HCT116 (cell line): ENCODE results near the gene MUSTN1. TPM values are rescaled to one million over a fixed set of nuclear protein-coding genes. Genes with fewer than 3 reads are reported as not detected.

Source experiments
- ATAC-seq: fragments of 200-7000 bp; cut with Tn5 transposase; 2 replicates; pipeline ENCODE4 v1.9.1; 2020; ENCODE audit warnings: mild to moderate bottlenecking, moderate library complexity
- BruUV-seq: library from RNA; stranded (reverse); fragments of 400-500 nt; replicated peaks from 2 replicates; lab custom pipeline; 2021; lab: Mats Ljungman, UMichigan
- CTCF ChIA-PET: fragments of 300-600 bp; sonication (Branson Sonifier 250); formaldehyde crosslinking; loops from one replicate; lab custom pipeline; 2021; ENCODE audit warnings: antibody characterized with exemption; lab: Charles Lee
- POLR2A ChIA-PET: fragments of 300-600, 350-600 bp; sonication (Branson Sonifier 250); formaldehyde crosslinking; loops from one replicate; lab custom pipeline; 2021; ENCODE audit warnings: antibody characterized with exemption; lab: Charles Lee
- RAD21 ChIA-PET, 2 experiments: fragments of 300-600 bp; sonication (Branson Sonifier 250); formaldehyde crosslinking; loops; one replicate each; lab custom pipeline; 2023; ENCODE audit warnings: low total read pairs in 2 of 2; ENCODE audit not compliant: uncharacterized antibody in 2 of 2, unreplicated experiment in 2 of 2, low non-redundant PET in 1 of 2; lab: Charles Lee
- DNase-seq: peaks from one replicate; pipeline ENCODE4 v3.0.0-alpha.2; 2010; ENCODE audit warnings: low read depth, low spot score
- H2AFZ ChIP-seq: fragments of 200-600 bp; shearing (Covaris generic), sonication (generic); 2 replicates; pipeline ENCODE4 v1.6.1; 2017; ENCODE audit warnings: low read depth, mixed run types, mixed read lengths, antibody characterized with exemption, low read length; ENCODE audit not compliant: poor library complexity, severe bottlenecking
- H3K27ac ChIP-seq: 2 replicates; pipeline ENCODE4 v1.5.1; 2012; ENCODE audit warnings: low read depth, low read length
- H3K27me3 ChIP-seq: fragments of 200-600 bp; sonication (generic); 2 replicates; pipeline ENCODE4 v1.6.1; 2016; ENCODE audit warnings: mixed run types, low read length, mixed read lengths; ENCODE audit not compliant: insufficient read depth
- H3K36me3 ChIP-seq, 2 experiments: fragments of 200-500 bp in 1 of 2; fragments of 200-600 bp in 1 of 2; sonication (Bioruptor generic) in 1 of 2; sonication (generic) in 1 of 2; 2 replicates each; pipeline versions ENCODE4 v1.5.1 to v1.6.1; 2014 to 2016; ENCODE audit warnings: low read length in 2 of 2, inconsistent platforms in 1 of 2, mixed read lengths in 1 of 2, mixed run types in 1 of 2; ENCODE audit not compliant: insufficient read depth in 2 of 2, control insufficient read depth in 1 of 2
- H3K4me1 ChIP-seq, 2 experiments: fragments of 200-600 bp in 1 of 2; sonication (generic) in 1 of 2; 2 replicates each; pipeline versions ENCODE4 v1.5.1 to v1.6.1; 2012 to 2017; ENCODE audit warnings: low read length in 2 of 2, inconsistent platforms in 1 of 2, mild to moderate bottlenecking in 1 of 2, mixed read lengths in 1 of 2, mixed run types in 1 of 2, moderate library complexity in 1 of 2; ENCODE audit not compliant: insufficient read depth in 2 of 2, control insufficient read depth in 1 of 2
- H3K4me2 ChIP-seq: fragments of 200-600 bp; sonication (generic); 2 replicates; pipeline ENCODE4 v1.6.1; 2017; ENCODE audit warnings: mixed run types, low read length, mixed read lengths
- H3K4me3 ChIP-seq, 2 experiments: fragments of 200-600 bp in 1 of 2; sonication (generic) in 1 of 2; replicated peaks in 1 of 2; 2 replicates each; pipeline ENCODE4 v1.5.1; 2011 to 2016; ENCODE audit warnings: low read length in 2 of 2, control low read depth in 1 of 2, low read depth in 1 of 2, mild to moderate bottlenecking in 1 of 2, mixed read lengths in 1 of 2, mixed run types in 1 of 2
- H3K79me2 ChIP-seq: fragments of 200-600 bp; sonication (generic); 2 replicates; pipeline ENCODE4 v1.6.1; 2017; ENCODE audit warnings: mild to moderate bottlenecking, mixed run types, low read length, moderate library complexity, mixed read lengths; ENCODE audit not compliant: insufficient read depth
- H3K9ac ChIP-seq: fragments of 200-600 bp; sonication (generic); 2 replicates; pipeline ENCODE4 v1.6.1; 2016; ENCODE audit warnings: low read length, mixed read lengths
- H3K9me2 ChIP-seq: fragments of 200-600 bp; sonication (generic), shearing (Covaris generic); 2 replicates; pipeline ENCODE4 v1.6.1; 2017; ENCODE audit warnings: mixed run types, mild to moderate bottlenecking, moderate library complexity; ENCODE audit not compliant: insufficient read depth
- H3K9me3 ChIP-seq, 2 experiments: fragments of 200-500 bp in 1 of 2; fragments of 200-600 bp in 1 of 2; sonication (Bioruptor generic) in 1 of 2; sonication (generic) in 1 of 2; 2 replicates each; pipeline ENCODE4 v1.6.1; 2014 to 2017; ENCODE audit warnings: low read length in 2 of 2, mixed read lengths in 2 of 2, inconsistent platforms in 1 of 2, low read depth in 1 of 2, mild to moderate bottlenecking in 1 of 2, mixed run types in 1 of 2, moderate library complexity in 1 of 2; ENCODE audit not compliant: control insufficient read depth in 1 of 2, insufficient read depth in 1 of 2
- H4K20me1 ChIP-seq: fragments of 200-600 bp; sonication (generic), shearing (Covaris generic); 2 replicates; pipeline ENCODE4 v1.6.1; 2017; ENCODE audit warnings: mixed run types, mild to moderate bottlenecking, moderate library complexity; ENCODE audit not compliant: insufficient read depth
- ATF3 ChIP-seq: IDR thresholded peaks from 2 replicates; pipeline ENCODE4 v1.6.1; 2012
- CBX3 ChIP-seq: IDR thresholded peaks from 2 replicates; pipeline ENCODE4 v1.6.1; 2012; ENCODE audit warnings: low read depth
- CEBPB ChIP-seq: IDR thresholded peaks from 2 replicates; pipeline ENCODE4 v1.6.1; 2012; ENCODE audit warnings: low read depth
- CTCF ChIP-seq, 3 experiments: fragments of 200-600 bp in 1 of 3; sonication (generic) in 1 of 3; IDR thresholded peaks in 2 of 3; conservative IDR thresholded peaks in 1 of 3; 2 replicates each; pipeline ENCODE4 v1.5.1; 2012 to 2017; ENCODE audit warnings: low read depth in 2 of 3, low read length in 2 of 3, antibody characterized with exemption in 1 of 3, borderline replicate concordance in 1 of 3, control low read depth in 1 of 3, mild to moderate bottlenecking in 1 of 3, mixed read lengths in 1 of 3, mixed run types in 1 of 3, moderate library complexity in 1 of 3; ENCODE audit not compliant: insufficient read depth in 1 of 3
- EGR1 ChIP-seq: IDR thresholded peaks from 2 replicates; pipeline ENCODE4 v1.6.1; 2012; ENCODE audit warnings: low read depth
- ELF1 ChIP-seq: IDR thresholded peaks from 2 replicates; pipeline ENCODE4 v1.6.1; 2012; ENCODE audit warnings: low read depth, borderline replicate concordance
- EZH2 ChIP-seq: fragments of 200-600 bp; sonication (generic); IDR thresholded peaks from 2 replicates; pipeline ENCODE4 v1.6.1; 2017; ENCODE audit warnings: antibody characterized with exemption, mixed run types
- MAX ChIP-seq: IDR thresholded peaks from 2 replicates; pipeline ENCODE4 v1.6.1; 2012
- POLR2AphosphoS5 ChIP-seq: IDR thresholded peaks from 2 replicates; pipeline ENCODE4 v1.6.1; 2011; ENCODE audit warnings: mild to moderate bottlenecking, low read depth, low read length, moderate library complexity
- RAD21 ChIP-seq: IDR thresholded peaks from 2 replicates; pipeline ENCODE4 v1.6.1; 2012; ENCODE audit warnings: low read depth, mild to moderate bottlenecking
- SIN3A ChIP-seq: IDR thresholded peaks from 2 replicates; pipeline ENCODE4 v1.6.1; 2012; ENCODE audit warnings: low read depth
- SP1 ChIP-seq: IDR thresholded peaks from 2 replicates; pipeline ENCODE4 v1.6.1; 2012; ENCODE audit warnings: low read depth
- SRF ChIP-seq: IDR thresholded peaks from 2 replicates; pipeline ENCODE4 v1.6.1; 2012; ENCODE audit warnings: low read depth
- YY1 ChIP-seq: IDR thresholded peaks from 2 replicates; pipeline ENCODE4 v1.6.1; 2011; ENCODE audit warnings: low read length, low read depth, moderate library complexity, mild to moderate bottlenecking; ENCODE audit not compliant: insufficient replicate concordance; ENCODE audit errors: extremely low read depth
- ZBTB33 ChIP-seq: IDR thresholded peaks from 2 replicates; pipeline ENCODE4 v1.6.1; 2011; ENCODE audit warnings: mild to moderate bottlenecking, low read length, moderate library complexity; ENCODE audit not compliant: insufficient replicate concordance; ENCODE audit errors: extremely low read depth
- ZFX ChIP-seq: fragments of 450-650 bp; IDR thresholded peaks from 2 replicates; pipeline ENCODE4 v1.6.1; 2017
- ZNF274 ChIP-seq: fragments of 200-500 bp; sonication (Bioruptor generic); IDR thresholded peaks from 2 replicates; pipeline ENCODE4 v1.6.1; 2014; ENCODE audit warnings: mild to moderate bottlenecking, low read depth, low read length, inconsistent platforms
- intact Hi-C: fragments of 100-400 bp; cut with micrococcal nuclease; formaldehyde crosslinking; loops from 2 replicates; pipeline ENCODE4 v1.10.0; 2022
- total RNA-seq: library from RNA; stranded (reverse); gene quantifications from one replicate; pipeline ENCODE4 v1.2.1, GENCODE V29; 2021; ENCODE audit not compliant: unreplicated experiment

Gene MUSTN1
- total RNA-seq, 1 experiment from 2014 or later: 0.44 TPM

- TF ChIP-seq ELF1 (no peak), MAX (no peak), POLR2AphosphoS5 (no peak), EZH2 (no peak), SP1 (no peak), SIN3A (no peak), YY1 (no peak)
Observed at GRCh38 chr3:52841981-52842340, 7.1 kb upstream of the MUSTN1 start (continued).

GRCh38 chr3:52841211-52841980 lies 6.6 kb upstream of the MUSTN1 start:
- ATAC-seq (no peak), DNase-seq (no peak)
- CTCF ChIA-PET: interaction anchor here (0.6 kb wide), 1 partner anchor 93 kb away, joined by 4 read pairs; no protein-coding TSS in a partner anchor
- Histone ChIP-seq H3K79me2 (no peaks in the 10 kb centered on the region), H4K20me1 (no peaks in the 10 kb centered on the region), H3K4me3 (no peak overlapping the region), H3K9me2 (no peaks in the 10 kb centered on the region), H3K4me2 (no peak overlapping the region), H2AFZ (no peak overlapping the region), H3K27ac (no peak overlapping the region), H3K27me3 (no peaks in the 10 kb centered on the region), H3K9me3 (no peaks in the 10 kb centered on the region), H3K36me3 (no peaks in the 10 kb centered on the region), H3K9ac (no peak overlapping the region), H3K4me1 (no peaks in the 10 kb centered on the region)
- RAD21 ChIA-PET: no interaction called here
- no peak for TF ChIP-seq RAD21
- TF ChIP-seq EGR1: no peak
- TF ChIP-seq ZNF274: no peak
- no peak for TF ChIP-seq EZH2
- TF ChIP-seq CEBPB: no peak
- TF ChIP-seq SIN3A: no peak
- TF ChIP-seq POLR2AphosphoS5: no peak
- TF ChIP-seq ZBTB33: no peak
- no peak for TF ChIP-seq ELF1
- no peak for TF ChIP-seq ZFX
- no peak for TF ChIP-seq ATF3
- no peak for TF ChIP-seq SP1
- no peak for TF ChIP-seq CBX3
- TF ChIP-seq SRF: no peak
- TF ChIP-seq CTCF (IDR thresholded peaks at IDR 0.05 in 2 of 3, conservative IDR thresholded peaks at IDR 0.05 in 1 of 3; ENCODE audit: borderline replicate concordance in 1 of 3, insufficient read depth in 1 of 3, low read depth in 2 of 3, low read length in 2 of 3): no peak
- intact Hi-C loops: no loop called here
- no TSS peak for BruUV-seq
- POLR2A ChIA-PET: no interaction called here
